IMR-90 (cell line): ENCODE results near the gene DBNDD1.

Experiments
- CTCF ChIP-seq: conservative IDR thresholded peaks from 2 replicates; pipeline ENCODE4 v1.5.1; 2012; ENCODE audit warnings: mild to moderate bottlenecking, low read depth, low read length, improper control_type of control experiment
- POLR2A ChIP-seq: IDR thresholded peaks from 2 replicates; pipeline ENCODE4 v1.6.1; 2012; ENCODE audit warnings: mild to moderate bottlenecking, low read depth, low read length
- RAD21 ChIP-seq: IDR thresholded peaks from 2 replicates; pipeline ENCODE4 v1.6.1; 2012; ENCODE audit warnings: low read length, improper control_type of control experiment

GRCh38 chr16:89983536-89983935 is 35.7 kb downstream of the DBNDD1 start:
- TF ChIP-seq CTCF (no peak), POLR2A (no peak), RAD21 (no peak)
